HG02885 (cell line): ENCODE data around the gene USP24.

Source experiments
- ATAC-seq: cut with Tn5 transposase; IDR thresholded peaks from one replicate; pipeline ENCODE4 v1.9.1; 2021; ENCODE audit warnings: mild to moderate bottlenecking; ENCODE audit not compliant: unreplicated experiment, poor library complexity

USP24 gene

GRCh38 chr1:55076356-55076755 lies 138.8 kb downstream of the USP24 start:
- no peak for ATAC-seq

GRCh38 chr1:55074455-55074854 lies 140.7 kb downstream of the USP24 start:
- no peak for ATAC-seq

- no peak for ATAC-seq
Measured at GRCh38 chr1:55073187-55073916, 141.8 kb downstream of the USP24 start.

- no peak for ATAC-seq
Measured at GRCh38 chr1:55071477-55071876, 143.7 kb downstream of the USP24 start.

GRCh38 chr1:55070293-55071164 lies 144.6 kb downstream of the USP24 start:
- no peak for ATAC-seq

GRCh38 chr1:55069280-55069679 lies 145.9 kb downstream of the USP24 start:
- no peak for ATAC-seq

- no peak for ATAC-seq
Measured at GRCh38 chr1:55068638-55069037, 146.5 kb downstream of the USP24 start.

GRCh38 chr1:55067914-55068313 lies 147.2 kb downstream of the USP24 start:
- ATAC-seq = no peak

- no peak for ATAC-seq
Measured at GRCh38 chr1:55067022-55067778, 148.0 kb downstream of the USP24 start.

- no peak for ATAC-seq
Measured at GRCh38 chr1:55065648-55066047, 149.5 kb downstream of the USP24 start.

GRCh38 chr1:55064861-55065263 lies 150.3 kb downstream of the USP24 start:
- no peak for ATAC-seq

- ATAC-seq = peak; percentile 47
Measured at GRCh38 chr1:55064071-55064581, 151.0 kb downstream of the USP24 start.

- ATAC-seq = no peak
Measured at GRCh38 chr1:55063577-55063942, 151.6 kb downstream of the USP24 start.

- no peak for ATAC-seq
Measured at GRCh38 chr1:55062801-55063576, 152.2 kb downstream of the USP24 start.

- no peak for ATAC-seq
Measured at GRCh38 chr1:55061706-55062321, 153.3 kb downstream of the USP24 start.

- ATAC-seq = no peak
Measured at GRCh38 chr1:55061000-55061705, 154.0 kb downstream of the USP24 start.

- no peak for ATAC-seq
Measured at GRCh38 chr1:55060133-55060999, 154.8 kb downstream of the USP24 start.
